MCF 10A (cell line): ENCODE results near the gene SCGB1C2. TPM values are rescaled to one million over a fixed set of nuclear protein-coding genes. Genes with fewer than 3 reads are reported as not detected.
"Not testable (repeated sequence)": the region's sequence is repeated elsewhere in the genome, so short reads cannot be mapped to it uniquely, and the experiment has no call there.

Source experiments
- BruUV-seq: library from RNA; stranded (reverse); fragments of 400-500 nt; replicated peaks from 2 replicates; lab custom pipeline; 2021; lab: Mats Ljungman, UMichigan
- CTCF ChIA-PET: fragments of 300-600 bp; sonication (Branson Sonifier 250); formaldehyde crosslinking; extraction: SDS; loops from one replicate; lab custom pipeline; 2021; ENCODE audit warnings: antibody characterized with exemption, inconsistent platforms; lab: Yijun Ruan, JAX
- POLR2A ChIA-PET: fragments of 300-600, 350-650 bp; sonication (Branson Sonifier 250); formaldehyde crosslinking; extraction: SDS; loops from one replicate; lab custom pipeline; 2020; ENCODE audit warnings: antibody characterized with exemption, inconsistent platforms; lab: Yijun Ruan, JAX
- DNase-seq: peaks from one replicate; pipeline ENCODE4 v3.0.0-alpha.2; 2018; ENCODE audit not compliant: unreplicated experiment
- H3K27ac Mint-ChIP-seq: one replicate; pipeline ENCODE4 v1.8.0; 2022; ENCODE audit warnings: mild to moderate bottlenecking, low read depth, mixed read lengths; ENCODE audit not compliant: unreplicated experiment
- H3K27me3 Mint-ChIP-seq: one replicate; pipeline ENCODE4 v1.8.0; 2022; ENCODE audit warnings: mixed read lengths; ENCODE audit not compliant: insufficient read depth, unreplicated experiment
- H3K36me3 Mint-ChIP-seq: one replicate; pipeline ENCODE4 v1.8.0; 2022; ENCODE audit warnings: mild to moderate bottlenecking, moderate library complexity, mixed read lengths; ENCODE audit not compliant: insufficient read depth, unreplicated experiment
- H3K4me1 Mint-ChIP-seq: one replicate; pipeline ENCODE4 v1.8.0; 2022; ENCODE audit warnings: mixed read lengths; ENCODE audit not compliant: insufficient read depth, unreplicated experiment
- H3K4me3 Mint-ChIP-seq: one replicate; pipeline ENCODE4 v1.8.0; 2022; ENCODE audit warnings: mild to moderate bottlenecking, moderate library complexity, mixed read lengths; ENCODE audit not compliant: unreplicated experiment
- H3K9me3 Mint-ChIP-seq: one replicate; pipeline ENCODE4 v1.8.0; 2022; ENCODE audit warnings: mixed read lengths; ENCODE audit not compliant: unreplicated experiment
- CTCF ChIP-seq: fragments of 200-600 bp; IDR thresholded peaks from one replicate; pipeline ENCODE4 v1.8.0; 2022; ENCODE audit warnings: antibody characterized with exemption, mild to moderate bottlenecking; ENCODE audit not compliant: unreplicated experiment
- intact Hi-C: fragments of 100-400 bp; cut with micrococcal nuclease; formaldehyde crosslinking; loops from 2 replicates; pipeline ENCODE4 v1.14.1; 2022
- total RNA-seq: library from RNA; stranded (reverse); gene quantifications from 2 replicates; pipeline ENCODE4 v1.2.3, GENCODE V29; 2022

Gene SCGB1C2
- total RNA-seq, 1 experiment from 2014 or later: not detected

GRCh38 chr17:136531-136930 lies 838 bp upstream of the SCGB1C2 start:
- H3K27ac Mint-ChIP-seq, H3K4me3 Mint-ChIP-seq, CTCF ChIA-PET, H3K9me3 Mint-ChIP-seq, POLR2A ChIA-PET, DNase-seq, intact Hi-C loops, H3K36me3 Mint-ChIP-seq, H3K4me1 Mint-ChIP-seq, BruUV-seq: not testable (repeated sequence)
- peaks cover 11% of the 10 kb centered on the region for H3K27me3 Mint-ChIP-seq
- TF ChIP-seq CTCF: peak; percentile 56

GRCh38 chr17:139401-140205 lies 2.2 kb downstream of the SCGB1C2 start:
- POLR2A ChIA-PET, H3K4me3 Mint-ChIP-seq, H3K4me1 Mint-ChIP-seq, H3K9me3 Mint-ChIP-seq, BruUV-seq, DNase-seq, CTCF ChIA-PET, H3K36me3 Mint-ChIP-seq, H3K27ac Mint-ChIP-seq: not testable (repeated sequence)
- intact Hi-C loops: loop anchor here (5.0 kb wide), 2 partner anchors 843 to 858 kb away; partner anchors contain the start of gene TIMM22
- H3K27me3 Mint-ChIP-seq: peaks cover 11% of the 10 kb centered on the region

GRCh38 chr17:142102-142661 lies 4.8 kb downstream of the SCGB1C2 start:
- no peak overlapping the region for H3K4me3 Mint-ChIP-seq
- CTCF ChIA-PET: no interaction called here
- H3K27me3 Mint-ChIP-seq: peaks cover 11% of the 10 kb centered on the region
- H3K9me3 Mint-ChIP-seq: no peaks in the 10 kb centered on the region
- H3K27ac Mint-ChIP-seq: no peak overlapping the region
- POLR2A ChIA-PET: no interaction called here
- peak; percentile 16 for DNase-seq
- TF ChIP-seq CTCF: no peak
- intact Hi-C loops: loop anchor here (2.0 to 5.0 kb wide), 3 partner anchors 245 to 855 kb away; partner anchors contain the start of gene TIMM22
- no peaks in the 10 kb centered on the region for H3K36me3 Mint-ChIP-seq
- no TSS peak for BruUV-seq
- H3K4me1 Mint-ChIP-seq: no peaks in the 10 kb centered on the region

- no peak overlapping the region for H3K27ac Mint-ChIP-seq
- ChIA-PET CTCF (no interaction called here), POLR2A (interaction anchor here (0.6 kb wide), 1 partner anchor 1222 kb away, joined by 3 read pairs; no protein-coding TSS in a partner anchor)
- H3K4me3 Mint-ChIP-seq: no peak overlapping the region
- no peaks in the 10 kb centered on the region for H3K4me1 Mint-ChIP-seq
- no TSS peak for BruUV-seq
- H3K9me3 Mint-ChIP-seq: no peaks in the 10 kb centered on the region
- TF ChIP-seq CTCF: no peak
- peaks cover 11% of the 10 kb centered on the region for H3K27me3 Mint-ChIP-seq
- no peaks in the 10 kb centered on the region for H3K36me3 Mint-ChIP-seq
- DNase-seq: no peak
- intact Hi-C loops: loop anchor here (2.0 to 5.0 kb wide), 3 partner anchors 244 to 854 kb away; partner anchors contain the start of gene TIMM22
These were observed 5.8 kb downstream of the SCGB1C2 start for GRCh38 chr17:142876-143784.
